GM10248 (cell line): ENCODE data around the gene DSTN.
A peak's percentile ranks its signal among the peaks of the same experiment; 100 is the strongest.

Experiments
- CTCF ChIA-PET: fragments of 300-600 bp; sonication (Branson Sonifier 250); formaldehyde crosslinking; extraction: SDS; loops from one replicate; lab custom pipeline; 2021; ENCODE audit warnings: antibody characterized with exemption; lab: Yijun Ruan, JAX
- POLR2A ChIA-PET: fragments of 350-650 bp; sonication (Branson Sonifier 250); formaldehyde crosslinking; extraction: SDS; loops from one replicate; lab custom pipeline; 2020; ENCODE audit warnings: antibody characterized with exemption; lab: Yijun Ruan, JAX
- DNase-seq: peaks from one replicate; pipeline ENCODE4 v3.0.0; 2012; ENCODE audit errors: extremely low spot score
- CTCF ChIP-seq: IDR thresholded peaks from 2 replicates; pipeline ENCODE4 v1.5.1; 2012; ENCODE audit warnings: mild to moderate bottlenecking, low read depth; ENCODE audit errors: extremely low read depth, missing control alignments, control extremely low read depth

DSTN gene

GRCh38 chr20:17525650-17526049 lies 44.2 kb upstream of the DSTN start:
- POLR2A ChIA-PET = no interaction called here
- TF ChIP-seq CTCF = no peak
- no peak for DNase-seq
- CTCF ChIA-PET = interaction anchor here (1.7 to 3.0 kb wide), 2 partner anchors 12 to 20 kb away, joined by 5 to 7 read pairs; no protein-coding TSS in a partner anchor

- TF ChIP-seq CTCF = no peak
- CTCF ChIA-PET = interaction anchor here (1.3 kb wide), 1 partner anchor 25 kb away, joined by 4 read pairs; no protein-coding TSS in a partner anchor
- POLR2A ChIA-PET = no interaction called here
- no peak for DNase-seq
These were observed 40.3 kb upstream of the DSTN start for GRCh38 chr20:17529586-17529985.

GRCh38 chr20:17530153-17530552 lies 39.7 kb upstream of the DSTN start:
- POLR2A ChIA-PET = no interaction called here
- no peak for DNase-seq
- CTCF ChIA-PET = interaction anchor here (1.2 to 1.7 kb wide), 3 partner anchors 17 to 368 kb away, joined by 3 to 6 read pairs (median 4); no protein-coding TSS in a partner anchor
- TF ChIP-seq CTCF = no peak

GRCh38 chr20:17530716-17531664 lies 38.9 kb upstream of the DSTN start, which contains the start of gene BFSP1:
TSS of gene BFSP1 (minus strand) at chr20:17531379. CDS start at chr20:17531329, 50 bp downstream.
- POLR2A ChIA-PET = no interaction called here
- TF ChIP-seq CTCF = no peak
- DNase-seq = peak; percentile 36
- CTCF ChIA-PET = interaction anchor here (1.2 to 1.7 kb wide), 5 partner anchors 18 to 367 kb away, joined by 3 to 6 read pairs (median 4); no protein-coding TSS in a partner anchor

GRCh38 chr20:17531665-17532025 lies 38.2 kb upstream of the DSTN start:
- DNase-seq = no peak
- no peak for TF ChIP-seq CTCF
- CTCF ChIA-PET = interaction anchor here (1.2 to 1.7 kb wide), 3 partner anchors 18 to 85 kb away, joined by 3 to 6 read pairs (median 4); no protein-coding TSS in a partner anchor
- POLR2A ChIA-PET = no interaction called here

- ChIA-PET POLR2A (no interaction called here), CTCF (interaction anchor here (0.9 to 1.6 kb wide), 4 partner anchors 28 to 405 kb away, joined by 3 to 4 read pairs (median 3); partner anchors contain the start of gene DSTN)
- DNase-seq = no peak
- TF ChIP-seq CTCF = no peak
These were observed 36.5 kb upstream of the DSTN start for GRCh38 chr20:17533396-17533795.
